Measurements from ENCODE around the gene CHST11. TPM values are rescaled to one million over a fixed set of nuclear protein-coding genes. Genes with fewer than 3 reads are reported as not detected.

The CHST11 gene
- total and polyA plus RNA-seq, 9 of the 15 experiments (the other 6 are each of a cell fraction or from before 2014, with no cell fraction given), result 2.3 to 38.7 (median 15.0) TPM

DNA sequence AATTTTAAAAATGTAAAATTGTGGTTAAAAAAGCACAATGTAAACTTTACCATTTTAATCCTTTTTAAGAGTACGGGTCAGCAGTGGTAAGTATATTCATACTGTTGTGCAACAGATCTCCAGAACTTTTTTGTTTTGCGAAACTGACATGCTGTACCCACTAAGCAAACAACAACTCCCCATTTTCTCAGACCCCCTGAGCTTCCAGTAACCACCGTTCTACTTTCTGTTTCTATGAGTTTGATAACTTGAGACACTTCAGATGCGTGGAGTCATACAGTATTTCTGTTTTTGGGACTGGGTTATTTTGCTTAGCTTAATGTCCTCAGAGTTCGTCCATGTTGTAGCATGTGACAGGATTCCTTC, 38.0 kb downstream of the CHST11 start (continued):
- TF ChIP-seq ZFP30 (CRISPR knock-in tag; IDR thresholded peaks at IDR 0.05; ENCODE audit: borderline replicate concordance) (no peak), RBBP5 (IDR thresholded peaks at IDR 0.05; ENCODE audit: borderline replicate concordance, insufficient read depth, low read length, poor library complexity, severe bottlenecking) (no peak), HNRNPH1 (optimal IDR thresholded peaks at IDR 0.05; ENCODE audit: low read depth, low read length) (no peak), STAG1 (CRISPR knock-in tag; IDR thresholded peaks at IDR 0.05; ENCODE audit: borderline replicate concordance) (no peak), KAT2B (IDR thresholded peaks at IDR 0.05; ENCODE audit: low read depth, low read length) (no peak), ZNF274 (IDR thresholded peaks at IDR 0.05; ENCODE audit: borderline replicate concordance, low read depth, low read length) (no peak), ELK3 (CRISPR knock-in tag; IDR thresholded peaks at IDR 0.05) (no peak), POLR3A (IDR thresholded peaks at IDR 0.05; ENCODE audit: borderline replicate concordance, extremely low read depth, insufficient read depth, insufficient read length) (no peak), KLF13 (tag; IDR thresholded peaks at IDR 0.05; ENCODE audit: borderline replicate concordance, low read depth) (no peak), L3MBTL2 (IDR thresholded peaks at IDR 0.05) (no peak), CEBPG (CRISPR knock-in tag; IDR thresholded peaks at IDR 0.05) (no peak), CEBPG (tag; conservative IDR thresholded peaks at IDR 0.05 in 1 of 2, IDR thresholded peaks at IDR 0.05 in 1 of 2) (peak; percentile 70 to 85)
- TF ChIP-seq, protein P1, sequence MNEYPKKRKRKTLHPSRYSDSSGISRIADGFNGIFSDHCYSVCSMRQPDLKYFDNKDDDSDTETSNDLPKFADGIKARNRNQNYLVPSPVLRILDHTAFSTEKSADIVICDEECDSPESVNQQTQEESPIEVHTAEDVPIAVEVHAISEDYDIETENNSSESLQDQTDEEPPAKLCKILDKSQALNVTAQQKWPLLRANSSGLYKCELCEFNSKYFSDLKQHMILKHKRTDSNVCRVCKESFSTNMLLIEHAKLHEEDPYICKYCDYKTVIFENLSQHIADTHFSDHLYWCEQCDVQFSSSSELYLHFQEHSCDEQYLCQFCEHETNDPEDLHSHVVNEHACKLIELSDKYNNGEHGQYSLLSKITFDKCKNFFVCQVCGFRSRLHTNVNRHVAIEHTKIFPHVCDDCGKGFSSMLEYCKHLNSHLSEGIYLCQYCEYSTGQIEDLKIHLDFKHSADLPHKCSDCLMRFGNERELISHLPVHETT (CRISPR knock-in tag; conservative IDR thresholded peaks at IDR 0.05 in 1 of 2, IDR thresholded peaks at IDR 0.05 in 1 of 2), result 0 out of 4 replicates have a peak, but pooled peaks of 1 of the 2 experiments have one; percentile 36
